Femur (tissue), 1 donor: ENCODE measurements around the gene MON2.
"Not testable (repeated sequence)": the region's sequence is repeated elsewhere in the genome, so short reads cannot be mapped to it uniquely, and the experiment has no call there.

Experiments used
- DNase-seq: peaks from one replicate; pipeline ENCODE4 v3.0.0-alpha.2; 2017

The MON2 gene

DNA sequence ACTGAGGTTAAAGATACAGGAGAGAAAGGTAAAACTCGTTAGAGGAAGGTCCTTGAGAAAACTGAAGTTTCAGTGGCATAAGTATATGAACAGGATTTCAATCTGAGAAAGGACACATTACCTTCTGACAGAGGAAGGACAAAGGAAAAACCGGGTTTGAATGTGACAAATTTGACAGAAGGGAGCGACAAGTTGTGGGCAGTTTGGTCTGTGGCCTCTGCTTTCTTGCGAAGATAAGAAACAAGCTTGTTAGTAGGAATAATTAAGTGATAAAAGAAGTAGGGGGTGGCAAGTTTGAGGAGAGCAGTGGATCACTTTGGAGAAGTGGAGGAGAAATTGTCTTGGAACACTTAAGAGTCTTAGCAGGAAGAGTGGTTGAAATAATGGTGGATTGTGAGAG lies 5.1 kb downstream of the MON2 start:
- no peak for DNase-seq

- no peak for DNase-seq
Observed at GRCh38 chr12:62472472-62472871, 5.8 kb downstream of the MON2 start.

DNA sequence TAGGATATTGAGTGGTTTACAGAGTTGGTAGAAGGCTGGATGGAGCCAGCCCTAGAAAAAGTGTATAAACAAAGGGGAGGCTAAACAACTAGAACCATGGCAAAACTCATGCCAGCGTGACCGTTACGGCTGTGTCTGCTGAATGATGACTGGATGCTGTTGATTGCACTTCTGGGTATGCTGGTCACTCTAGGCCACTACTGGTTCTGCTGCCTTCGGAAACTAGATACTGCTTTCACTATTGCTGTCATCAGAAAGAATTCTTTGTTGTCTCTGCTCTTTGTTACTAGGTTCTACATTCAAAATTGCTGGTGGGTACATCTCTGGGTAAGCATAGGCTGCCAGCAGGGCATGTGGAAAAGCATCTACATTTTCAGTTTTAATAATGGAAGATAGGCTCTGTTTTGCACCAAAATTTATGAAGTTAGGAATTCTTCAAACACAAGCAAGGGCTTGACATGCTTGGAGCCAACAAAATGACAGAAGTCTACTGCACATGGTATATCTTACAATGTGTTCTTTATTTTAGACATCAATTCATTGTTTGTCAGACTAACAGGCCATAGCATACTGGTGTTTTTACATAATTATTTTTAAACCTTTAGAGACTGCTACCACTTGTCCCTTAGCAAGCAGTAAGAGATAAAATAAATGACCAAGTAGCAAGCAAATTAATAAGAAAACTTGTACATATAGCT lies 15.4 kb downstream of the MON2 start:
- DNase-seq, result no peak

DNA sequence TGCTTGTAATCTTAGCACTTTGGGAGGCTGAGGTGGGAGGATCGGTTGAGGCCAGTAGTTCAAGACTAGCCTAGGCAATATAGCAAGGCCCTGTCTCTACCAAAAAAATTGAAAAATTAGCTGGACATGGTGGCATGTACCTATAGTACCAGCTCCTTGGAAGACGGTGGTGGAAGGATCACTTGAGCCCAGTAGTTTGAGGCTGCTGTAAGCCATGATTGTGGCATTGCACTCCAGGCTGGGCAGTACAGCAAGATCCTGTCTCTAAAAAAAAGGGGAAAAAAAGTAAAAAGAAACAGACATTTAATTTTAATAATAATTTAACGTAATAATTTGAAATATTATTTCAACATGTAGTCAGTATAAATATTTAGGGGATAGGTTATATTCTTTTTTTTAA lies 16.1 kb downstream of the MON2 start:
- DNase-seq, result no peak

DNA sequence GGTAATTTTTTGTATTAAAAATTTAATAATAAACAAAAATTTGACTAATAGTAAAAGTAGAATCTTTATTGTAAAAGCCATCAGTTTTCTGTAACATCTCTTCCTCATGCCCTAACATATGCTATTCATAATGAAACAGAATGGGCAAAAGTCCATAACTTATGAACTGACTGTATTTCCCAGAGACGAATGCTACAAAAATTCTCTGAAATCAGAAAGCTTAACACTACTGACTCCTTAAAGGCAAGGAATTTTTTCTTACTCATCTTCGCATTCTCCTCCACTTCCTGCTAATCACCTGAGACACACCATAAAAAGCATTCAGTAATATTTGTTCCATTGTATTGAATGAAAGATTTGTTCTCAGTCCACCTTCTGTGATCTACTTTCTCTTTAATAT lies 17.6 kb downstream of the MON2 start:
- DNase-seq, result no peak

DNA sequence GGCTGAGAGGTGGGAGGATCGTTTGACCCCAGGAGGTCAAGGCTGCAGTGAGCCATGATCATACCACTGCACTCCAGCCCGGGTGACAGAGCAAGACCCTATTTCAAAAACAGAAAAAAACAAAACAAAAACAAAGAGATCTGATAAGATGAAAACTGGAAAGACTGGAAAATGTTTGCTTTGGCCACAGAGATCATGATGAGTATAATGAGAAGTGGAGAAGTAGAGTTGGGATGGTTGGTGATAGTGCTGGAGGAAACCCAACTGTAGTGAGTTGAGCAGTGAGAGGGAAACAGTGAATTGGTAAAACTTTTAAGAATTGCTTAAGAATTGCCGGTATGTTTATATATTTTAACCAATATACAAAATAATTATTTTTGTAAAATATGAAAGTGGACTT lies 39.2 kb downstream of the MON2 start:
- no peak for DNase-seq

DNA sequence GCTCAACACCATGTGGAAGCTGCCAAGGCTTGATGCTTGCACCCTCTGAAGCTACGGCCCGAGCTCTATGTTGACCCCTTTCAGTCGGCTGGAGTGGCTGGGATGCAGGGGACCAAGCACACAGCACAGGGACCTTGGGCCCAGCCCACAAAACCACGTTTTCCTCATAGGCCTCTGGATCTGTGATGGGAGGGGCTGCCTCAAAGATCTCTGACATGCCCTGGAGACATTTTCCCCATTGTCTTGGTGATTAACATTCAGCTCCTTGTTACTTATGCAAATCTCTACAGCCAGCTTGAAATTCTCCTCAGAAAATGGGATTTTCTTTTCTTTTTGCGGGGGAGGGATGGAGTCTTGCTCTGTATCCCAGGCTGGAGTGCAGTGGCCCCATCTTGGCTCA lies 46.3 kb downstream of the MON2 start:
- DNase-seq, result no peak

- DNase-seq, result not testable (repeated sequence)
Observed at GRCh38 chr12:62514080-62514479, 47.5 kb downstream of the MON2 start.

- DNase-seq, result no peak
Observed at GRCh38 chr12:62516927-62517326, 50.3 kb downstream of the MON2 start.

DNA sequence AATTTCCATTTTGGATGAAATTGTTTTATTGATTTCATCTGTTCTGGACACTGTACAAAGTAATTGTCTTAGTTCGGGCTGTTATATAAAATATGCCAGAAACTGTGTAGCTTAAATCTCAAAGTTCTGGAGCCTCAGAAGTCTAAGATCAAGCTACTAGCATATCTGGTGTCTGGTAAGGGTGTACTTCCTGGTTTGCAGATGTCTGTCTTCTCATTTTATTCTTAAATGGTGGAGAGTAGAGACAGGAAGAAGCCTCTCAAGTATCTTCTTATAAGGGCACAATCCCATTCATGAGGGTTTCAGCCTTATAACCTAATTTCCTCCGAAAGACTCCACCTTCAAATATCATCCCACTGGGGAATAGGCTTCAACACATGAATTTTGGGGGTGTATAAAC lies 51.3 kb downstream of the MON2 start:
- no peak for DNase-seq

DNA sequence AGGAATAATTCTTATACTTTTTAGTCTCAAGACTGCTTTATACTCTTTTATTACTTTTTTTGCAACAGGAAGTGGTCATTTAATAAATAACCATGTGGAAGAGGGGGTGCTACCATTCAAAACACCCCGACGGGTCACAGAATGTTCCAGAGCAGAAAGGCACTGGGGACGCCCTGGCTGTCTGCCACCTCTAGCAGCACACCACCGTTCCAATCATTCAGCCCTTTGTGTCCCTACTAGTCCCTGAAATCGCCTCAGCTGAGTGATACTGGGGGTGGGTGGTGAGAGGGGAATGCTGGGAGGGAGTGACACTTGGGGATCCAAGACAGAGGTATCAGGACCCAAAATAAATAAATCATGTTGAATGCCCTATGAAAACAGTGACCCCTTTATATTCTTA lies 52.4 kb downstream of the MON2 start:
- no peak for DNase-seq

GRCh38 chr12:62520361-62520760 lies 53.7 kb downstream of the MON2 start:
- no peak for DNase-seq

DNA sequence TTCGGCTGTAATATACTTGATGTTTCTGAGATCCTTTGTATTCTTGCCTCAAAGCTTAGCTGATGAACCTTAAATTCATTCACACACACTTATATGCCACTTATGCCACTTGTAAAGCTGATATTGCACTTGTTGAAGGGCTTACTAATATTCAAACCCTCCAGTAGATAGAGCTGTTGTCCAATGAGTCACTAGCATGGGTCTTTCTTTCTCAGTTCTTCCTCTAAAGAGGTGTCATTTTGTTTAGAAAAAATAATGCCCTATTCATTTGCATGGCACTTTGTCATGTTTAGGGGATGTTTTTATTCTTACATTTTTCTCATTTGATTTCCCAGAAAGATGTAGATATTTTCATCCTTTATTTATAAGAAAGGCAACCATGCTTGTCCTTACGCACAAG lies 56.4 kb downstream of the MON2 start:
- no peak for DNase-seq

DNA sequence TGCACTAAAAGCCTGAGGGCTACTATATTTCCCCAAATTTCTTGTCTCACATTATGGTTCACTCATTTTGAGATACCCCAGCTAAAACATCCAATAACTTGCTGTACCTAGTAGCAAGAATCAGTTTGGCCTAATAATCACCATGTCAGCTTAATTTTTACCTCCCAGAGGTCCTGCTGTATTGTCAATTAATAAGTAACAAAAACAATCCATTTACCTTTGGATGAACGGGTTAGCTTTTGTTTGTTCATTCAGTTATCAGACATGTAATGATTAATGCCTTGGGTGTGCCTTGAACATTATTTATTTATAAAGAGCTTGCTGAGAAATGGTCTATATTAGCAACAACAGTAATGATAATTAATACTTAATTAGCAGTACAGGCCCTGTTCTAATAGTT lies 57.0 kb downstream of the MON2 start:
- no peak for DNase-seq

DNA sequence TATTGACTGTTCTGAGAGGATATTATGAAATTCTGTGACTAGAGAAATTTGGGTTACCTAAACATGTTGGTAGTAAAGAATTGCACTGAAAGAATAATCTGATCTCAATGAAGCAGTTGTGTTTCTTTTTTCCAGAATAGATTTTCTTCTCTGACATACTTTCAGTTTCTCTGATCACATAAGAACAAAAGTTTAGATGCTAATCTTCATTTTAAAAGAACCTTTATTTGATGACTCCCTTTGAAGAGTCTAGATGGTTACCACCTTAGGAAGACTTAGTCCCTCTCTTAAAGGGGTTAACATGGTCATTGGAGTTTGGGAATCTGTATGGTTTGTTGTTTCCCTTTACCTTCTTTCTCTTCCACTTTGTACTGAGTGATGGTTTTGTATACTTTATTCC lies 58.6 kb downstream of the MON2 start:
- DNase-seq, result no peak

DNA sequence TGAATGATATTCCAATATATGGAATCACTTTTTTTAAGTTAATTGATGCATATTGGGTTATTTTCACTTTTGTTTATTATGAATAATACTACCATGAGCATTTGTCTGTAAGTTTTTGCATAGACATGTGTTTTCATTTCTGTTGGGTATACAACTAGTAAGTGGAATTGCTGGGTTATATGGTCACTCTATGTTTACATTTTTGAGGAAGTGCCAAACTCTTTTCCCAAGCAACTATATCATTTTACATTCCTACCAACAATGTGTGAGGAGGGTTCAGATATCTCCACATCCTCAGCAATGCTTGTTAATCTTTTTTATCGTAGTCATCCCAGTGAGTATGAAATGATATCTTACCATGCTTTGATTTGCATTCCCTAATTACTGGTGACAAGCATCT lies 64.0 kb downstream of the MON2 start:
- no peak for DNase-seq

DNA sequence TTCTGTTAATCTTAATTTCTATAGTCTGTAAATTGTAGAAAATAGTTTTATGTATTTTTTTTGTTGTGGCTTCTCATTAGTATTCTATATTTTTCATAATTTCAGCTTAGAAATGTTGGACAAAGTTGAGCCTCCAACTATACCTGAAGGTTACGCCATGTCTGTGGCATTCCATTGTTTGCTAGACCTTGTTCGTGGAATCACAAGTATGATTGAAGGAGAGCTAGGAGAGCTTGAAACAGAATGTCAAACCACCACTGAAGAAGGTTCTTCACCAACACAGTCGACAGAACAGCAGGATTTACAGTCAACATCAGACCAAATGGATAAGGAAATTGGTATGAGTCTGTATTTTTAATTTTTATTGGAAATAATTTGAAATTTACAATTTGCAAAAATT lies 65.7 kb downstream of the MON2 start:
- no peak for DNase-seq

DNA sequence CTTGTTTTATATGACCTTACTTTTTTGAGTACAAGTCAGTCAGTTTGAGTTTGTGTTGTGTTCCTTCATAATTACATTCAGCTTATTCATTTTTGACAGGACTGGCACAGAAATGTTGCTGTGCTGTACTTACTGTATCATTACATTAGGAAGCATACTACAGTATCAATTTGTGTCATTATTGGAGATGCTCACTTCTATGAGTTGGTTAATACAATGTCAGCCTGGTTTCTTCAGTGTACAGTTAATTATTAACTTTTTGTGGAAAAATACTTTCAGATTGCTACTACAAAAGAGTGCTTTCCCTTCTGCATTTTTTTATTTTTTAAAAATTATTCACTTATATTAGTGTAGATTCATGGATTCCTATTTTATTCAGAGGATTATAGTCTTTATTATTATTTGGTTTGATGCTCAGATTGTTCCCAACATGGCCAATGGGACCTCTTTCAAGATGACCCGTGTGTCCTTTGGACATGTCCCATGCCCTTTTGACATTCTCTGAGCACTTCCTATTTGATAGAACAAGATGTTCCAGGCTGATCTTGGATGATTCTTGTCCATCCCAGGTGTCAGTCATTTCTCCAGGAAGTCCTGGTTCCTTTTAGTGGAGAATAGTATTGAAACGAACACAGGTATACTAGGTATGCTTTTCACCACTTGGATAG lies 66.6 kb downstream of the MON2 start:
- no peak for DNase-seq

- DNase-seq, result no peak
Observed at GRCh38 chr12:62533755-62534107, 67.1 kb downstream of the MON2 start.

DNA sequence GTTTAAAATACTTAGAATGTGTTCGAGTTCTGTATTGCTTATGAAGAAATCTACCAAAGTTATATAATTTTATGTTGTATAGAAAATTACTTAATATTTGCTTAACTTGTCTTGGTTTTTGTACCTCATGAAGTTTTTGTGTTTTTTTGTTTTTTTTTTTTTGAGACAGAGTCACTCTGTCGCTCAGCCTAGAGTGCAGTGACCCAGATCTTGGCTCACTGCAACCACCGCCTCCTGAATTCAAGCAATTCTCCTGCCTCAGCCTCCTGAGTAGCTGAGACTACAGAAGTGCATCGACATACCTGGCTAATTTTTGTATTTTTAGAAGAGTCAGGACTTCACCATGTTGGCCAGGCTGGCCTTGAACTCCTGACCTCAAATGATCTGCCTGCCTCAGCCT lies 69.9 kb downstream of the MON2 start:
- no peak for DNase-seq

- no peak for DNase-seq
Observed at GRCh38 chr12:62537551-62537950, 70.9 kb downstream of the MON2 start.

DNA sequence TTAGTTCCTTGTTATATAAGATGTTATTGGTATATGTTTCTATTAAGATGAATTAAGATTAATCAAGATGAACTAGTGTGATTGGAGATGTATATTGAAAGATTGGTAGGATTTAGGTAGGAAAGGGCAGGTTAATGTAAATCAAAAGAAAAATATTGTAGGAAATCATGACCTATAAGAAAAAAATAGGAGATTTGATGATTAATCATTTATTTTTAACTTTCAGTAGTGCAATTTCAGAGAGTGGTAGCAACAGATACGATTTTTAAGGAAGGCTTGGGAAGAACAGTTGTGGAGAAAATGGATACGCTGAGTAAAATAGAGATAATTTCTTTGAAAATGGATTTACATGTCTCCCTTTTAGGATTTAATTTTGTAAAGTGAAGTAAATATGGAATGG lies 73.7 kb downstream of the MON2 start:
- no peak for DNase-seq

DNA sequence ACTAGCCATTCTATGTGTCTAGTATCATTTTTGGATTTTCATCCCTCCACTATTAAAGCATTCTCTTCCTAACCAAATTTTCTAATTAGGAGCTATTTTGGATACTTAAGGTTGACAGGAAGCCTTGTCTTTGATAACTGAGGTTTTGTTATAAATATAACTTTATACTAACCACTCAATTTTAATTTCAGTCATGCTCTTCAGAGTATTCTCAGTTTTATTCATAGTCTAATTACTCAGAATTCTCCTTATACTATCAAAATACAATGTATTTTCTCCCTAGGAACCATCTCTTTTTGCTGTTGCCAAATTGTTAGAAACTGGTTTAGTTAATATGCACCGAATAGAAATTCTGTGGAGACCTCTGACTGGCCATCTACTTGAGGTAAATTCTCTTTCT lies 76.2 kb downstream of the MON2 start:
- DNase-seq, result no peak

DNA sequence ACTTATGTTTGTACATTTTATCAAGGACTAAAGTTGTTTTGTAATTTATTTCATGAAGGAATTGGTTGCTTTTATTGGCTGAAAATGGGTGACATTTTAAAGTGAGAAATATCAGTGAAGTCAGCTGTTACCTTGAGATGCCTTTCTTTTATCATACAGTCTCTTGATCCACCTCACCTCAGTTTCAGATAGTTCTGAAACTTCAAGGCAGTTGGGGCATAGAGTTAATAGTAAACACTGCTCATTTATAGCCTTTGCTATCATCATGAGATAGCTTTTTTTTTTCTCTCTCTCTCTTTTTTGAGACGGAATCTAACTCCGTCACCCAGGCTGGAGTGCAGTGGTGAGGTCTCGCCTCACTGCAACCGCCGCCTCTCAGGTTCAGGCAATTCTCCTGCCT lies 76.7 kb downstream of the MON2 start:
- no peak for DNase-seq

- no peak for DNase-seq
Observed at GRCh38 chr12:62543741-62544140, 77.1 kb downstream of the MON2 start.
